ENCODE data around the gene TLR5.
"Not testable (repeated sequence)": the region's sequence is repeated elsewhere in the genome, so short reads cannot be mapped to it uniquely, and the experiment has no call there.

The TLR5 gene, protein sequence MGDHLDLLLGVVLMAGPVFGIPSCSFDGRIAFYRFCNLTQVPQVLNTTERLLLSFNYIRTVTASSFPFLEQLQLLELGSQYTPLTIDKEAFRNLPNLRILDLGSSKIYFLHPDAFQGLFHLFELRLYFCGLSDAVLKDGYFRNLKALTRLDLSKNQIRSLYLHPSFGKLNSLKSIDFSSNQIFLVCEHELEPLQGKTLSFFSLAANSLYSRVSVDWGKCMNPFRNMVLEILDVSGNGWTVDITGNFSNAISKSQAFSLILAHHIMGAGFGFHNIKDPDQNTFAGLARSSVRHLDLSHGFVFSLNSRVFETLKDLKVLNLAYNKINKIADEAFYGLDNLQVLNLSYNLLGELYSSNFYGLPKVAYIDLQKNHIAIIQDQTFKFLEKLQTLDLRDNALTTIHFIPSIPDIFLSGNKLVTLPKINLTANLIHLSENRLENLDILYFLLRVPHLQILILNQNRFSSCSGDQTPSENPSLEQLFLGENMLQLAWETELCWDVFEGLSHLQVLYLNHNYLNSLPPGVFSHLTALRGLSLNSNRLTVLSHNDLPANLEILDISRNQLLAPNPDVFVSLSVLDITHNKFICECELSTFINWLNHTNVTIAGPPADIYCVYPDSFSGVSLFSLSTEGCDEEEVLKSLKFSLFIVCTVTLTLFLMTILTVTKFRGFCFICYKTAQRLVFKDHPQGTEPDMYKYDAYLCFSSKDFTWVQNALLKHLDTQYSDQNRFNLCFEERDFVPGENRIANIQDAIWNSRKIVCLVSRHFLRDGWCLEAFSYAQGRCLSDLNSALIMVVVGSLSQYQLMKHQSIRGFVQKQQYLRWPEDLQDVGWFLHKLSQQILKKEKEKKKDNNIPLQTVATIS

DNA sequence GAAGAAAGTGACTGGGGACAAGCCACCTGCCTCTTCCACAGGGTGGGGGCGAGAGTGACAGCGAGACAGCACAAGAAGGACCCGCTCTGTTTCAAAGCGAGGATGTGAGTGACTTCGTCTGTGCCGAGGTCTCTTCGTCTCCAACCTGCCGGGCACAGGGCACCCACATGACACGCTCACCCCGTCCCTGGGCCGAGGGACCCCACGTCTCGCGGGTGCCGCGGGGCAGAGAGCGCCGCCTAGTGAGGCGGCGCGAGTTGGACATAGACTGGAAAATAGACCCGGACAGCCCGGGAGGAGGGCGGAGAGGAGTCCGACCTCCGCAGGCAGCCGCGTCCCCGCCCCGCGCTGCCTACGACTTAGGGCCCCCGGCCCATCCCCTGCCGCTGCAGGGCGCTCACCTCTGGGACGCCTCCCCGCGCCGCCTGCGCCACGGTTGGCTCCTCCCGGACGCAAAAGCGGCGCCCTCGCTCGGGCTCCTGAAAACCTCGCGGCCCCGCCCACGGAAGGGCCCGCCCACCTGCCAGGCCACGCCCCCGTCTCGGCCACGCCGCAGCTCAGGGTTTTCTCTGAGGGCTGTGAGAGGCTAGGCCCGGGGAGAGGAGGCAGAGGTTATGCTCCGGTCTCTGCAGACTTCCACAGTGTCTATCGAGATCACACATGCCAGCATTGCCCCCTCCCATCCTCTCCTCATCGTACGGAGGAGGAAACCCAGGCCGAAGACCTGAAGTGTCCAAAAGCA is at the start of gene TLR5:
TSS of gene TLR5 (minus strand) at position 454 of the 742 bp plus-strand sequence. CDS start 30,217 bp downstream, outside the sequence.
- DNase-seq = peak; percentile 93

DNA sequence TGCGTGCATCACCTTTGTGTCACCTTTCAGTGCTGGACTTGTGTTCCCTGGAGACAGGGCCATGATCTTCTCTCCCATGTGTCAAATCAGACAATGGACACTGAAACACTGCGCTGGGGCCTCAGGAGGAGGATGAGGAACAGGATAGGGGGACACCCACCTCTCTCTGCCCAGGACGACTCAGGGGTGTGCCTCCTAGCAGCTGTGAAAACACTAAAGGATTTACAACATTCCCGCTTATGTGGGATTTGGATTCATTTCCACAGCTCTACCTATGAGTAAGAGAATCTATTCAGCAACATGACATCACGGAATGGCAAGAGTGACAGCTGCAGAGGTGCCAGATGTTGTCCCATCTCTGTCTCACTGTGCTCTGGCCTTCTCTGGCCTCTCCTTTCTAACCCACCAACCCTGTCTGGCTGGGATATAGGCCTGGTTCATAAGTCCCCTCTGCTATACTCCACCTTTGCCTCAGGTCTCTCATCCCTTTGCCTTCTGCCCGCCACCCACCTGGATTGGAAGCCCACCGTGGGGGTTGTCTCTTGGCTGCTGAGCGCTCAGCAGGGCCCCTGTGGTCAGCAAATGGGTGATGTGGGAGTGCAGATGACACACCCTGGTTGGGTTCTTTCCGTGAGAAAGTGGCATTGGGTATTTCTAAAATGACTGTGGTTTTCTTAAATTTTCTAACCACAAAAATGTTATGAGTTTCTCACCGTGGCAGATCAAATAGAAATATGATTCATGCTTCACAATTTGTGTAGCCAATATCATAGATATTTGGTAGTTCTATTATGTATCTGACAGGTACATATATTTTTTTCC is 47.1 kb upstream of the TLR5 start:
- no peak for DNase-seq

DNA sequence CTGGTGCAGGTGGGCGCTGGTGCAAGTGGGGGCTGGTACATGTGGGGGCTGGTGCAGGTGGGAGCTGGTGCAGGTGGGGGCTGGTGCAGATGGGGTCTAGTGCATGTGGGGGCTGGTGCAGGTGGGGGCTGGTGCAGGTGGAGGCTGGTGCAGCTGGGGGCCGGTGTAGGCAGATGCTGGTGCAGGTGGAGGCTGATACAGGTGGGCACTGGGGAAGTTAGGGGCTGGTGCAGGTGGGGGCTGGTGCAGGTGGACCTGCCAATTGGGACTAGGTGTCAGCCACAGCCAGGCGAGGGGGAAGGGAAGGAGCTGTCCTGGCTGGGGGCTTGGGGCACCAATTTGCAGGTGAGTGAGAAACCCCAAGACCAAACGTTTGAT is 46.5 kb upstream of the TLR5 start:
- no peak for DNase-seq

GRCh38 chr1:223188618-223189356 is 45.7 kb upstream of the TLR5 start:
- DNase-seq = no peak

DNA sequence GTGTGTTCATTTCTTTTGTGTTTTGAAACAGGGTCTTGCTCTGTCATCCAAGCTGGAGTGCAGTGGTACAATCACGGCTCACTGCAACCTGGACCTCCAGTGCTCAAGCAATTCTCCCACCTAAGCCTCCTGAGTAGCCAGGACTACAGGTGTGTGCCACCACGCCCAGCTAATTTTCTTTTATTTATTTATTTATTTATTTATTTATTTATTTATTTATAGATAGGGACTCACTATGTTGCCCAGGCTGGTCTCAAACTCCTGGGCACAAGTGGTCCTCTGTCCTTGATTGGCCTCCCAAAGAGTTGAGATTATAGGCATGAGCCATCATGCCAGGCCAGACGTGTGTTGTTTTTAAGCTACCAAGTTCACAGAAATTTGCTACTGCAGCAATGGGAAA is 43.8 kb upstream of the TLR5 start:
- DNase-seq = no peak

- DNase-seq = no peak
Measured at GRCh38 chr1:223183268-223183862, 40.3 kb upstream of the TLR5 start.

GRCh38 chr1:223180731-223181321 is 37.8 kb upstream of the TLR5 start:
- DNase-seq = no peak

GRCh38 chr1:223179786-223180185 is 36.7 kb upstream of the TLR5 start:
- DNase-seq = no peak

GRCh38 chr1:223179280-223179679 is 36.2 kb upstream of the TLR5 start:
- DNase-seq = no peak

DNA sequence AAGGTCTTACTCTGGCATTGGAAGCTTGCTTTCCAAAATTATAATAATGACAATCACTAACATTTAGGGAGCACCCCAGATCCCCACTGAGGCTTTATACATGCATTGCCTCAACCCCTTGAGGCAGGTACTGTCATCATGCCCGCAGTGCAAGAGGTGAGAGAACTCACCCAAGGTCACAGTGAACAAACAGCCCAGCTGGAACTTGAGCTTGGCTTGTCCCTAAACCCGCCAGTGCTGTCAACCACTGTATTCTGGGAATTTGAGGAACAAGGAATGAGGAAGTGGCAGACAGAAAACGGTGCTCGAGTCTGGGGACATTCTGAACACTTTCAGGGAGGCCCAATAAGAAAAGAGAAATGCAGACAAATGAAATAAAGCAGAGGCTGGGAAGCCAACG is 34.6 kb upstream of the TLR5 start:
- DNase-seq = no peak

- no peak for DNase-seq
Measured at GRCh38 chr1:223176437-223176836, 33.4 kb upstream of the TLR5 start.

GRCh38 chr1:223175633-223176032 is 32.6 kb upstream of the TLR5 start:
- no peak for DNase-seq

DNA sequence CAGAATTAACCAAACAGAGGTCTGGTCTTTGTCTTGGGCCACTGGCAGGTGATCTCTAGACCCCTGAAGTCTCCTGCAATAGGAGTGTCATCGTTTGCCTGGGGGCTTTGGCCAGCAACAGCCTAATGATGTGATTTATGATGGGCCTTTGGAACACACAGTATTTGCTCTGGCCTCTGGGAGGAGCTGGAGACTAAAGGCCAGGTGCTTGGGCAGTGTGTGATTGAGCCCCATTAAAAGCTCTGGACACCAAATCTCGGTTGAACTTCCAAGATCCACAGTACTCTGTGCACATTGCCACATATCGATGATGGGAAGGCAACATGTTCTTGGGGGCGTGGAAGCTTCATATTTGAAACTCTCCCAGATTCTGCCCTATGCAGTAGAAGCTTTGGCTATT is 32.0 kb upstream of the TLR5 start:
- no peak for DNase-seq

- DNase-seq = not testable (repeated sequence)
Measured at GRCh38 chr1:223169458-223169857, 26.4 kb upstream of the TLR5 start.

DNA sequence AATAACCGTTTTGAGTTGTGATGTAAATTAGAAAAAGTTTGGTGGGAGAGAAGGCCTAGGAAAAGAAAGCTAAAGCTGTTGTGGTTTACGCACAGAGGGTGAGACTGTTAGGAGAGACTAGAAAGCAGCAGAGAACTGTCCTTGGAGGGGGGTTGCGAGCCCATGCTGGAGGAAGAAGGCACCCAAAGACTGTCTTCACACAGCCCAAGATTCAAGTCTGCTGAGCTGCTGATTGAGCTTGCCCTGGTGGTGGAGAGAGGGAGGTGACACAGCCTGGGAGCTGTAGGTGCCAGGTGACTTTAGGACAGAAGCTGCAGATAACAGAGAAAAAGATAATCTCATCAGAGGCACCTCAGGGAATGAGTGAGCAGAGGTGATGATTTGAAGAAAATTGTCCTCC is 18.3 kb upstream of the TLR5 start:
- DNase-seq = no peak

GRCh38 chr1:223156343-223156742 is 13.3 kb upstream of the TLR5 start:
- DNase-seq = no peak

GRCh38 chr1:223155153-223155552 is 12.1 kb upstream of the TLR5 start:
- no peak for DNase-seq

GRCh38 chr1:223153177-223154119 is 10.4 kb upstream of the TLR5 start:
- no peak for DNase-seq

DNA sequence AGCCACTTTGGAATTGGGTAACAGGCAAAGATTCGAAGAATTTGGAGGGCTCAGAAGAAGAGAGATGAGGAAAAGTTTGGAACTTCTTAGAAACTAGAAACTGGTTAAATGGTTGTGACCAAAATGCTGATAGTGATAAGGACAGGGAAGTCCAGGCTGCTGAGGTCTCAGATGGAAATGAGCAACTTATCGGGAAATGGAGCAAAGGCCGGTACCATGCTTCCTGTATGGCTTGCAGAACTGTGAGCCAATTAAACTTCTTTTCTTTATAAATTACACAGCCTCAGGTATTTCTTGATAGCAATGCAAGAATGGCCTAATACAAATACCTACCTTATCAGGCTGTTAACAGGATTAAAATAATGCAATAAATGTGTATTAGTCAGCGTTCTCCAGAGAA is 9.4 kb upstream of the TLR5 start:
- no peak for DNase-seq

DNA sequence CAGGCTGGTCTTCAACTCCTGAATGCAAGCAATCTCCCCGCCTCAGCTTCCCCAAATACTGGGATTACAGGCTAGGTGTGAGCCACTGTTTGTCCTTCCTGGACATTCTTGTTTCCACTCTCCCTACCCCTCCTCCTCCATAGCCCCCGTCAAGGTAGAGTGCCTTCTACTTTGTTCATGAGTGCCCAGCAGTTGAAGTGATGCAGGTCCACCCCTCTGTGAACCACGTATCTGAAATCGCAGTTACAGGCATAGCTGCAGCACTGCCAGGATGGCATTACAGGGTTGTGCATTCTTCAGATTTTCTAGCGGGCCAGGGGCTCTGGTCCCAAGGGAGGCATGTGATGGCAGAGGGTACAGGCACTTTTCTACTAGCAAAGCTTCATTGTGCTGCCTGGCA is 7.4 kb upstream of the TLR5 start:
- no peak for DNase-seq

Data from NCI-H1436 (cell line).